GM19397 (cell line): ENCODE measurements around the gene C12orf54.
"Not testable (repeated sequence)": the region's sequence is repeated elsewhere in the genome, so short reads cannot be mapped to it uniquely, and the experiment has no call there.

Experiments
- ATAC-seq: cut with Tn5 transposase; IDR thresholded peaks from one replicate; pipeline ENCODE4 v1.9.1; 2021; ENCODE audit warnings: mild to moderate bottlenecking, moderate library complexity; ENCODE audit not compliant: unreplicated experiment

Gene C12orf54

DNA sequence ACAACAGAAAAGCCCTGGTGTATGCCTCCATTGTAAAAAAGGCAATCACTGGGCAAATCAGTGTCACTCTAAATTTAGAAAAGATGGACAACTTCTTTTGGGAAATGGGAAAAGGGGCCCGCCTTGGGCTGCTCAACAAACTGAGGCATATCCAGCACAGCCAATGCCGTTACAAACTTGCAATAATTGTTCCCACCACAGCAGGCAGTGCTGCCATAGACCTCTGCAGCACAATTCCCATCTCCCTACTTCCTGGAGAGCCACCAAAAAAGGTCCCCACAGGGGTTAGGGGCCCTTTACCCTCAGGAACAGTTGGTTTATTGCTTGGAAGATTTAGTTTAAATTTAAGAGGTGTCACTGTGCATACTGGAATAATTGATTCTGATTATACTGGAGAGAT lies 26.7 kb downstream of the C12orf54 start:
- no peak for ATAC-seq

DNA sequence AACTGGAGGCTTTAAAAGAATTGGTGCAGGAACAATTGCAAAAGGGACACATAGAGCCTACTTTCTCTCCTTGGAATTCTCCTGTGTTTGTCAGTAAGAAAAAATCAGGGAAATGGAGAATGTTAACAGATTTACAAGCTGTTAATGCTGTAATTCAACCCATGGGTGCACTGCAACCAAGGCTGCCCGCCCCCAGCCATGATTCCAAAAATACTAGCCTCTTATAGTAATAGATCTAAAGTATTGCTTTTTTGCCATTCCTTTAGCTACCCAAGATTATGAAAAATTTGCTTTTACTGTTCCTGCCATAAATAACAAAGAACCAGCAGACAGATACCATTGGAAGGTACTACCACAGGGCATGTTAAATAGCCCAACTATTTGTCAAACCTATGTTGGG lies 27.8 kb downstream of the C12orf54 start:
- no peak for ATAC-seq

DNA sequence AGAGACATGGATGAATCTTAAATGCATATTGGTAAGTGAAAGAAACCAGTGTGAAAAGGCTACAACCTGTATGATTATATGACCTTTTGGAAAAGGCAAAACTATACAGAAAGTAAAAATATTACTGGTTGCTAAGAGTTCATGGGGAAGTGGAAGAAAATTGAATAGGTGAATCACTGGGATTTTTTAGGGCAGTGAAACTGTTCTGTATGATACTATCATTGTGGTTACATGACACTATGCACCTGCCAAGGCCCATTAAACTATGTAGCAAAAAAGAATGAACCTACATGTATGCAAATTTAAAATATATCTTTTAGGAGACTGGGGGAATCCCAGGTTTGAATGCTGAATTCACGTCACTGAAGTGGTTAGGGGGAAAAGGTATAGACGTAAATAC lies 30.6 kb downstream of the C12orf54 start:
- ATAC-seq, result peak; percentile 75

DNA sequence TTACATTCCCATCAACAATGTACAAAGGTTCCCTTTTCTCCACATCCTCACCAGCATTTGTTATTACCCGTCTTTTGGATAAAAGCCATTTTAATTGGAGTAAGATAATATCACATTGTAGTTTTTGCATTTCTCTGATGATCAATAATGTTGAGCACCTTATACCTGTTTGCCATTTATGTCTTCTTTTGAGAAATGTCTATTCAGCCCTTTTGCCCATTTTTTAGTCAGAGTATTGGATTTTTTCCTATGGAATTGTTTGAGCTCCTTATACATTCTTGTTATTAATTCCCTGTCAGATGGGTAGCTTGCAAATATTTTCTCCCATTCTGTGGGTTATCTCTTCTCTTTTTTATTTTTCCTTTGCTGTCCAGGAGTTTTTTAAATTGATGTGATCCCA lies 32.4 kb downstream of the C12orf54 start:
- no peak for ATAC-seq

DNA sequence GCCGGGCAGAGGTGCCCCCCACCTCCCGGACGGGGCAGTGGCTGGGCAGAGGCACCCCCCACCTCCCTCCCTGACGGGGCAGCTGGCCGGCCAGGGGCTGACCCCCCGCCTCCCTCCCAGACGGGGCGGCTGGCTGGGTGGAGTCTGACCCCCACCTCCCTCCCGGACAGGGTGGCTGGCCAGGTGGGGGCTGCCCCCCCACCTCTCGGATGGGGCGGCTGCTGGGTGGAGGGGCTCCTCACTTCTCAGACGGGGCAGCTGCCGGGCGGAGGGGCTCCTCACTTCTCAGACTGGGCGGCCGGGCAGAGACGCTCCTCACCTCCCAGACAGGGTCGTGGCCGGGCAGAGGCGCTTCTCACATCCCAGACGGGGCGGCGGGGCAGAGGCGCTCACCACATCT lies 38.1 kb downstream of the C12orf54 start:
- ATAC-seq, result not testable (repeated sequence)

DNA sequence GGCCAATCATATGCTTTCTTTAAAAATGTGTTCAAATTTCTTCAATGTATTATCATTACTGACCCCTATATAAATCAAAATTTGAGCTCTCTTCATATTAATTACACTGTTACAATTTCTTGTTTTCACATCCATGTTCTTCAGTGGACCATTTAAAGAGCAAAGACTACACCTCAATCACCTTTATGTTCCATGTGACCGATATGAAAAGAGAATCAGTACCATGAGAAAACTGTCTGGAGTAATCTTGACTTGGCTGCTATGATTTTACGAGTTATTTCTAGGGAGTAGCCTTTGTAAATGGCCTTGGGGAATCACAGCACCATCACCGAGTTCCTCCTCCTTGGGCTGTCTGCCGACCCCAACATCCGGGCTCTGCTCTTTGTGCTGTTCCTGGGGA lies 43.0 kb downstream of the C12orf54 start, which contains the start of gene OR8S1:
TSS of gene OR8S1 (plus strand) at position 301 of the 400 bp plus-strand sequence. CDS start at position 301, 0 bp downstream.
- ATAC-seq, result no peak

DNA sequence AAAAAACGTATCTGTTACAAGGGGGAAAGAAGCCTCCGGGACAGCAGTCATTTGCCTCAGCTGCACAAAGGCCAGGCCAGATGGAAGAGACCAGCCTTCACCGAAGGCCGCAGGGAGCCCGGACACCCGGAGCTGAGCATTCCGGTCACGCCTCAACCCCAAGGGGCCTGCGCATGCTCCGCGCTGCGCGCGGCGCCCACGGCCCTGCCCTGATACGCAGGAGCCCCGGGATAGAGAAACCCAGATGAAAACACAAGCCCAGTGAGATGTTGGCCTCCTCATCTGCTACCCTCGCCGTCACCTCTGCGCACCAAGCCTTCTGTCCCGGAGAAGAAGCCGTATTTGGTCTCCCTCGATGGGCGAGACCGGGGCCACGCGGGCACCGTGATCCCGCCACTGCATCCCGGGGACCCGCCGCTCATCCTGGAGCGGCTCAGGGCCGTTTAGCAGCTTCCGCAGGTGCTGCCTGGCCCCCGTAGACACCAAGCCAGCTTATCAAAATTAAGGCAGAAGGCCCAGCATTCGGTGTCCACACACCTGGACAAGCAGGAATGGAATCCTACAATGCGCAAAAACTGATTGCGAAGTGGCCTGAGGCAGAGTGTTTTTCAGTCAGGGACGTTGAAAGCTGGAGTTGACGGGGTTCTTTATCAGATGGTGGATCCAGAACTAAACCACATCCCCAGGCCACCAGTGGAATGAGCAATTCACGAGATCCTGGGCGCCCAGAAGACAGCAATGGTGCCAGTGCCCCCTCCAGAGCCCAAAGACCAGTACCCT lies 45.8 kb downstream of the C12orf54 start:
- no peak for ATAC-seq

DNA sequence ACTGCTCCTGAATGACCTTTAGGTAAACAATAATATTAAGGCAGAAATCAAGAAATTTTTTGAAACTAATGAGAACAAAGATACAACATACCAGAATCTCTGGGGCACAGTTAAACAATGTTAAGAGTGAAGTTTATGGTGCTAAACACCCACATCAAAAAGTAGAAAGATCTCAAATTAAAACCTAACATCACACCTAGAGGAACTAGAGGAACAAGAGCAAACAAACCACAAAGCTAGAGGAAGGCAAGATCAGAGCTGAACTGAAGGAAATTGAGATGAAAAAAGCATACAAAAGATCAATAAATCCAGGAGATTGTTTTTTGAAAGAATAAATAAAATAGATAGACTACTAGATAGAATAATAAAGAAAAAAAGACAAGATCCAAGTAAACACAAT lies 50.3 kb downstream of the C12orf54 start:
- no peak for ATAC-seq

DNA sequence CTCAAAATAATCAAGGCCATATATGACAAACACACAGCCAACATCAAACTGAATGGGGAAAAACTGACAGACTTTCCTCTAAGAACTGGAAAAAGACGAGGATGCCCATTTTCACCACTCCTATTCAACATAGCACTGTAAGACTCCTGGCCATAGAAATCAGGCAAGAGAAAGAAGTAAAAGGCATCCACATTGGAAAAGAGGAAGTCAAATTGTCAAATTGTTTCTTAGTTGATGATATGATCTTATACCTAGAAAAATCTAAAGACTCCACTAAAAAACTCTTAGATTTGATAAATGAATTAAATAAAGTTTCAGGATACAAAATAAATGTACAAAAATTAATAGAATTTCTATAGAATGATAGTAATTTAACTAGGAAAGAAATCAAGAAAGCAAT lies 54.3 kb downstream of the C12orf54 start:
- no peak for ATAC-seq

DNA sequence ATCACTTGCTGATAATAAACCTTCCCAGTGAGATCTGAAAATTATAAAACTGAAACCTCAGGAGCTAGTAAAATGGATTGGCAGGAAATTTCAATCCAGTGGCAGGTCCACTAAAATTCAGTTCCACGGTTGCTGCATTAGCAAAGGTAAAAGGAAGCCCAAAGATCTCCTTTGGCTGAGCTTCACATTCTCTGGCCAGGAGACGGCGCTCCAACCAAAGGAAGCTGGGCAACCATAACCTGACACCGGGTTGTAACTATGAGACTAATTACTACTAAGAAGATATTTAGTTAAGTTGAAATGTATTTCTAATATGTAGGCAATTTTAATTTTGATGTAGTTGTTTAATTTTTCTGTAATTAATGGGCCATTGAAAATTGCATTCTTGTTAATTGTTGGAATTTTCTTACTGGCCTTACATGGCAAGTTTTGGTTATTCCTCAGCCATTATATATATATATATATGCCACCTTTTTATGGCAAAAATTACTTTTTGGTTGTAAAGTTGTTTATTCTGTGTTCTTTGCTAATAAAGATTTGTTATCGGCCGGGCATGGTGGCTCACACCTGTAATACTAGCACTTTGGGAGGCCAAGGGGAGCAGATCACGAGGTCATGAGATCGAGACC lies 60.1 kb downstream of the C12orf54 start:
- ATAC-seq, result no peak

DNA sequence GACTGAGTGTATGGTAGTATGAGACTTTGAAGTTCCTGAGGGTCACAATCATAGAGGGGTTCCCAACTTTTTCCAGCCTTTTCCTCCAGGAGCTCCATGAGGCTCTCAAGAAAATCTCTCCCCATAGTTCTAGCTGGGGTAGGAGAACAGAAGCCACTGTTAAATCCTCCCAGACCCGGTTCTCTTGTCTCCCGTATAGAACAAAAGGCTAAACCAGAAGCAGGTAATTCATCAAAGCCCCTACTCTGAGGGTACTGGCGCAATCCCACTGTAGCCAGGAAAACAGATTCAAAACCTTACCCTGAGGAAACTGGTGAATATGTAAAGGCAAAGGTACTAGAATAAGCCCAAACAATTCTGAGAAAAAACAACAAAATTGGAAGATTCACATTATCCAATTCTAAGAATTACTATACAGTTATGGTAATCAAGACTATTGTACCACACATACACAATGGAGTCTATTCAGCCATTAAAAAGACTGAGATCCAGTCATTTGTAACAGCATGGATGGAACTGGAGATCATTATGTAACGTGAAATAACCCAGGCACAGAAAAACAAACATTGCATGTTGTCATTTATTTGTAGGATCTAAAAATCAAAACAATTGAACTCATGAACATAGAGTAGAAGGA lies 63.7 kb downstream of the C12orf54 start:
- ATAC-seq, result no peak
